ENCODE results near the gene ZFP36L2.

GRCh38 chr2:43212216-43212835 lies 14.1 kb downstream of the ZFP36L2 start:
- TF ChIP-seq CTCF (IDR thresholded peaks at IDR 0.05) = no peak
- no peak for TF ChIP-seq POLR2A (IDR thresholded peaks at IDR 0.05)
- no peak for TF ChIP-seq POLR2AphosphoS5 (IDR thresholded peaks at IDR 0.05; ENCODE audit: insufficient read depth in 1 of 2, low read depth in 1 of 2)

Measured in vagina (tissue), 2 donors.